Measurements from ENCODE around the gene DNM3. TPM values are rescaled to one million over a fixed set of nuclear protein-coding genes. Genes with fewer than 3 reads are reported as not detected.

The DNM3 gene
- total and polyA plus RNA-seq, 2 experiments from 2014 or later, result 5.2 to 12.2 TPM

GRCh38 chr1:171881442-171881841, 40.1 kb downstream of the DNM3 start:
- Histone ChIP-seq H3K27ac (ENCODE audit: low read depth) (no peak overlapping the region), H3K79me2 (replicated peaks; ENCODE audit: insufficient read depth) (no peaks in the 10 kb centered on the region), H2AFZ (no peak overlapping the region), H4K20me1 (replicated peaks; ENCODE audit: insufficient read depth) (no peaks in the 10 kb centered on the region), H3K27me3 (ENCODE audit: insufficient read depth) (no peaks in the 10 kb centered on the region), H3K9me2 (ENCODE audit: insufficient read depth) (no peaks in the 10 kb centered on the region), H3K4me3 (no peak overlapping the region), H3K4me1 (ENCODE audit: insufficient read depth) (peaks cover 3% of the 10 kb centered on the region; the same call in 1 of the 2 replicates), H3K36me3 (ENCODE audit: insufficient read depth) (no peaks in the 10 kb centered on the region), H3K4me2 (no peak overlapping the region), H3F3A (replicated peaks; ENCODE audit: low read depth) (no peaks in the 10 kb centered on the region)
- DNase-seq (ENCODE audit: low spot score) (no peak), ATAC-seq (peak; percentile 30; the same call in 2 of the 3 replicates)
- H3K4me1 Mint-ChIP-seq, result peaks cover 4% of the 10 kb centered on the region; the same call in 2 of the 3 replicates
- no peak overlapping the region for H3K27ac Mint-ChIP-seq
- H3K4me3 Mint-ChIP-seq, result no peak overlapping the region
- no peaks in the 10 kb centered on the region for H3K27me3 Mint-ChIP-seq (ENCODE audit: insufficient read depth, low read depth, poor library complexity)
- no peak for TF ChIP-seq EZH2 (IDR thresholded peaks at IDR 0.05; ENCODE audit: low read depth, unreplicated experiment)
- no peak for TF ChIP-seq EZH2phosphoT487 (IDR thresholded peaks at IDR 0.05; ENCODE audit: unreplicated experiment)
- no peak for TF ChIP-seq NANOG (IDR thresholded peaks at IDR 0.05; ENCODE audit: borderline replicate concordance)
- no peak for TF ChIP-seq CTCF (conservative IDR thresholded peaks at IDR 0.05; ENCODE audit: low read depth in 2 of 2)
- TF ChIP-seq ZNF462 (CRISPR knock-in tag; IDR thresholded peaks at IDR 0.05), result no peak
- no peaks in the 10 kb centered on the region for H3K36me3 Mint-ChIP-seq (ENCODE audit: low read depth)
- no peaks in the 10 kb centered on the region for H3K9me3 Mint-ChIP-seq
